Body of pancreas (tissue), 4 donors: ENCODE results near the gene CACNA1C.

Experiments used
- POLR2A ChIP-seq, 3 donors: fragments of 450-650 bp; IDR thresholded peaks; one replicate each; pipeline ENCODE4 v1.6.1; 2016; ENCODE audit warnings: antibody characterized with exemption in 3 of 3, mild to moderate bottlenecking in 2 of 3
- TF ChIP-seq, protein P1 (sequence below), 7 experiments: fragments of 450-650 bp in 4 of 7; fragments of 200-600 bp in 3 of 7; sonication (generic) in 3 of 7; IDR thresholded peaks; one replicate each; pipeline ENCODE4 v1.5.1; 2016 to 2019; ENCODE audit warnings: antibody characterized with exemption in 7 of 7

DNA sequence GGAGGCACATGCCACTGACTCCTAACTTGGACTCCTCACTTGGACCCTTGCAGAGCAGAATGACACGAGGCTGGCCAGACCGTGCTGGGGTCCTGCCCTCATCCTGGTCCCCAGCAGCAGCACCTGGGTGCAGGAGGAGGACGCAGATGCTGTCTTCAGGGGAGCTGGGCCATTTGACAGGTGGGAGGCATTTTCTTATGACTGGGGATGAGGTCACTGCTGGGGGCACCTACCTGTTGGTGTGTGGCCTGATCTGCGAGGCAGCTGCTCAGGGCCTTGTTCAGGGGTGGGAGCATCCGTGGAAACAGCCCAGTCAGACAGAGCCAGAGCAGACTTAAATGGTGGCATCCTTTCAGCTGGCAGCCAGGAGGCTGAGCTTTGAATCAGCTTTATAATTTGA is 57.3 kb downstream of the CACNA1C start:
- TF ChIP-seq, protein P1, sequence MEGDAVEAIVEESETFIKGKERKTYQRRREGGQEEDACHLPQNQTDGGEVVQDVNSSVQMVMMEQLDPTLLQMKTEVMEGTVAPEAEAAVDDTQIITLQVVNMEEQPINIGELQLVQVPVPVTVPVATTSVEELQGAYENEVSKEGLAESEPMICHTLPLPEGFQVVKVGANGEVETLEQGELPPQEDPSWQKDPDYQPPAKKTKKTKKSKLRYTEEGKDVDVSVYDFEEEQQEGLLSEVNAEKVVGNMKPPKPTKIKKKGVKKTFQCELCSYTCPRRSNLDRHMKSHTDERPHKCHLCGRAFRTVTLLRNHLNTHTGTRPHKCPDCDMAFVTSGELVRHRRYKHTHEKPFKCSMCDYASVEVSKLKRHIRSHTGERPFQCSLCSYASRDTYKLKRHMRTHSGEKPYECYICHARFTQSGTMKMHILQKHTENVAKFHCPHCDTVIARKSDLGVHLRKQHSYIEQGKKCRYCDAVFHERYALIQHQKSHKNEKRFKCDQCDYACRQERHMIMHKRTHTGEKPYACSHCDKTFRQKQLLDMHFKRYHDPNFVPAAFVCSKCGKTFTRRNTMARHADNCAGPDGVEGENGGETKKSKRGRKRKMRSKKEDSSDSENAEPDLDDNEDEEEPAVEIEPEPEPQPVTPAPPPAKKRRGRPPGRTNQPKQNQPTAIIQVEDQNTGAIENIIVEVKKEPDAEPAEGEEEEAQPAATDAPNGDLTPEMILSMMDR (IDR thresholded peaks at IDR 0.05): no peak
- no peak for TF ChIP-seq POLR2A (IDR thresholded peaks at IDR 0.05)
